Measurements from ENCODE around the gene TAMALIN.

TAMALIN gene

DNA sequence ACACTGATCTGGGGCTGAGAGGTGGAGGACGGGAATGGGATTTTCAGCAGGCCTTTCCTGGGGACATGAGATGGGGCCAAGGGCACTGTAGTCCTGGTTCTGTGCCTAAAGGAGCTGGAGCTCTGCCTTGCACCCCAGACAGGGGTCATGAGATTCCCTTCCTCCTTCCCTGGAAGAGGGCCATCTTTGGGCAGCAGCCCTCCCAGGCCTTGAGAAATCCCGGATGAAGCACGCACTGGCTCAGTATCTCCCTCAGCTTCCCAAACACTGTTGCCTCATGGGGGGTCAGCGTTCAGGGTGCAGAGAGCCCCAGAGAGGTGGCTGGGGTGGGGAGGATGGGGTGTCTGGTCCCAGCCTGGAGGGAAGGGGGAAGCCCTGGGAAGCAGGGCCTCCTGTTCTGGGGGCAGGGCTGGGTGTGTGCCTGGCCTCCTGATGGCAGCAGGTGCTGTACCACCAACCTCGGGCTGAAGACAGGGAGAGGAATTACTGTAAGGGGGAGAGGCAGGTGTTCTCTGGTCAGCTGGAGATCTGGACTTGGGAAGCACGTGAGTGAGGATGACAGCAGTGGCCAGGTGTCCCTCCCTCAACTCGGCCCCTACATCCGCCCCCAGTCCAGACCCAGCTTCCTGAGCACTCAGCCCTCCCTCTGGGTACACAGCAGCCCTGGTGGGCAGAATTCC, 36.1 kb downstream of the TAMALIN start:
- Histone ChIP-seq H3K36me3 (replicated peaks; ENCODE audit: insufficient read depth, low read length) (no peaks in the 10 kb centered on the region), H3K9ac (ENCODE audit: low read length) (no peak overlapping the region), H3K27ac (ENCODE audit: low read length) (no peak overlapping the region), H4K20me1 (ENCODE audit: insufficient read depth, low read length) (no peaks in the 10 kb centered on the region), H3K9me2 (replicated peaks; ENCODE audit: insufficient read depth, low read length) (no peaks in the 10 kb centered on the region), H3K4me2 (ENCODE audit: low read depth, low read length) (no peak overlapping the region), H2AFZ (ENCODE audit: low read length) (no peak overlapping the region), H3K4me1 (ENCODE audit: low read length) (no peaks in the 10 kb centered on the region), H3K4me3 (ENCODE audit: low read length) (no peak overlapping the region), H3F3A (ENCODE audit: insufficient read depth, low read length) (no peaks in the 10 kb centered on the region), H3K9me3 (replicated peaks; ENCODE audit: insufficient read depth, low read length) (no peaks in the 10 kb centered on the region), H3K79me2 (ENCODE audit: low read length) (no peaks in the 10 kb centered on the region), H3K27me3 (replicated peaks; ENCODE audit: insufficient read depth, low read length) (no peaks in the 10 kb centered on the region)
- DNase-seq: peak; percentile 1
- TF ChIP-seq, protein P1, sequence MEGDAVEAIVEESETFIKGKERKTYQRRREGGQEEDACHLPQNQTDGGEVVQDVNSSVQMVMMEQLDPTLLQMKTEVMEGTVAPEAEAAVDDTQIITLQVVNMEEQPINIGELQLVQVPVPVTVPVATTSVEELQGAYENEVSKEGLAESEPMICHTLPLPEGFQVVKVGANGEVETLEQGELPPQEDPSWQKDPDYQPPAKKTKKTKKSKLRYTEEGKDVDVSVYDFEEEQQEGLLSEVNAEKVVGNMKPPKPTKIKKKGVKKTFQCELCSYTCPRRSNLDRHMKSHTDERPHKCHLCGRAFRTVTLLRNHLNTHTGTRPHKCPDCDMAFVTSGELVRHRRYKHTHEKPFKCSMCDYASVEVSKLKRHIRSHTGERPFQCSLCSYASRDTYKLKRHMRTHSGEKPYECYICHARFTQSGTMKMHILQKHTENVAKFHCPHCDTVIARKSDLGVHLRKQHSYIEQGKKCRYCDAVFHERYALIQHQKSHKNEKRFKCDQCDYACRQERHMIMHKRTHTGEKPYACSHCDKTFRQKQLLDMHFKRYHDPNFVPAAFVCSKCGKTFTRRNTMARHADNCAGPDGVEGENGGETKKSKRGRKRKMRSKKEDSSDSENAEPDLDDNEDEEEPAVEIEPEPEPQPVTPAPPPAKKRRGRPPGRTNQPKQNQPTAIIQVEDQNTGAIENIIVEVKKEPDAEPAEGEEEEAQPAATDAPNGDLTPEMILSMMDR (IDR thresholded peaks at IDR 0.05; ENCODE audit: low read length): no peak
- TF ChIP-seq EZH2 (optimal IDR thresholded peaks at IDR 0.05; ENCODE audit: low read depth, low read length) (no peak), EZH2phosphoT487 (IDR thresholded peaks at IDR 0.05; ENCODE audit: low read length) (no peak)

DNA sequence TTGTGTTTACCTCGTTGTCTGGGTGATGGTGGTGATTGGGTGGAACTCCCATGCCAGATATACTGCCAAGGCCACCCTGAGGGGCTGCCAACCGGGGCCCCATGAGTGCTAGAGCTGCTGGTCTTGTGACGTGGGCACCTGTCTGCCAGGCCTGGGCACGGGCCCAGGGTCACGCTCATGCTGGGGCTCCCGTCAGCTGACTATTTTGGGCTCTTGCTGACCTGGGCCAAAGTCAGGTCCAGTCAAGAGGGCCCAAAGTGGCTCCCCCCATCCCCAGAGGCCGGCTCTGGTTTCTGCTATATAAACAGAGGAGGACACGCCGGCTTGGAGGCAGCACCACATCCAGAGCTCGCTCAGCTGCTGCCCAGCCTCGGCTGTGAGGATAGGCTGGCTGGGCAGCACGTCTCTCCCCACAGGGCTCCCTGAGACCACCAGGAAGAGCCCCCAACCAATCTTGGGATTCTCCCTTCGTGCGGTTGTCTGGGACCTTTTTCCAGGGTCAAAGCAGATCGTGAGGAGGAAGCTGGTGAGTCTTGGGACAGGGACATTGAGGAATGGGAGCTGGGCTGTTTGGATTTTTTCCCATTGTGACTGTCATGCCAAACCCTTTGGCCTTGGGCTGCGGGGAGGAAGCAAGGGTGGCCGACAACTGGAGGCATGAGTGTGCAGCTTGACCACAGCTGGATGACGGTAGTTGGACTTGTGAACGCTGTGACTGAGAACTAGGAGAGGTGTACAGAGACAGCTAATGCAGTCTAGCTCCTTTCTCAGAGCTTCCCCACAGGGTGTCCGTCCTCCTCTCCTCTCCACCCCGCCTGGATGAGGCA, 36.9 kb downstream of the TAMALIN start:
- Histone ChIP-seq H3F3A (ENCODE audit: insufficient read depth, low read length) (no peaks in the 10 kb centered on the region), H2AFZ (ENCODE audit: low read length) (no peak overlapping the region), H3K9ac (ENCODE audit: low read length) (no peak overlapping the region), H3K27ac (ENCODE audit: low read length) (no peak overlapping the region), H3K4me3 (ENCODE audit: low read length) (no peak overlapping the region), H3K9me2 (replicated peaks; ENCODE audit: insufficient read depth, low read length) (no peaks in the 10 kb centered on the region), H3K36me3 (replicated peaks; ENCODE audit: insufficient read depth, low read length) (no peaks in the 10 kb centered on the region), H3K4me2 (ENCODE audit: low read depth, low read length) (no peak overlapping the region), H3K4me1 (ENCODE audit: low read length) (no peaks in the 10 kb centered on the region), H3K9me3 (replicated peaks; ENCODE audit: insufficient read depth, low read length) (no peaks in the 10 kb centered on the region), H4K20me1 (ENCODE audit: insufficient read depth, low read length) (no peaks in the 10 kb centered on the region), H3K27me3 (replicated peaks; ENCODE audit: insufficient read depth, low read length) (no peaks in the 10 kb centered on the region), H3K79me2 (ENCODE audit: low read length) (no peaks in the 10 kb centered on the region)
- TF ChIP-seq, protein P1 (IDR thresholded peaks at IDR 0.05; ENCODE audit: low read length): no peak
- TF ChIP-seq EZH2phosphoT487 (IDR thresholded peaks at IDR 0.05; ENCODE audit: low read length): no peak
- no peak for TF ChIP-seq EZH2 (optimal IDR thresholded peaks at IDR 0.05; ENCODE audit: low read depth, low read length)
- DNase-seq: no peak

DNA sequence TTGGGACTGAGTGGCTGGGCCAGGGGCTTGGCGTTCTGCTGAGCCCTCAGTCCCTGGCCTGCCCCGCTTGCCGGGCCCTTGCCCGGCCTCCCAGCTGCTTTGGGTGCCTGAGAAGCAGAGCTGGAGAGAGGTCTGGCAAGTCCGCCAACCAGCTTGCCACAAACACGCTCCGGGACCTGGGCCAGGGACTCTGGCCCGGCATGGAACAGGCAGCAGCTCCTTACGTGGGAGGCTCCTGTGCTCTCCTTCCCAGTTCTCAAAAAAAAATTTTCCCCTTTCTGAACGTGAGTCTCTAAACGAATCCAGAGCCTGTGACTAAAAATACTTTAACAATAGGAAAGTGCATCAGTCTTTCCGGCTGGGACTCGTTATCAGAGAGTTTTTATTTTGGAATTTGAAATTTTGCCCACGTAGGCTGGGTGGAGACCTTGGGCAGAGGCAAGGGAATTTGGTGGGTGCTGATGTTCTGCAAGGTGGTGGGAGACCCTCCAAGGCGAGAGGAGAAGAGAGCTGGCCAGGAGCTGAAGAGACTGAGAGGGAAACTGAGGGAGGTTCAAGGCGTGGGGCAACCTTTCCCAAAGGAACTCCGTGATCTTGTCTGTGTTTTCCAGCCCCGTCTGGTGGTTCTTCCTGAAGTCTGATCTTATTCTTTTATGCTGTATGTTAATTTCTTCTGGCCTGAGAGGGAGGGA, 37.7 kb downstream of the TAMALIN start:
- H3K9ac ChIP-seq (ENCODE audit: low read length): no peak overlapping the region
- no peaks in the 10 kb centered on the region for H3K36me3 ChIP-seq (replicated peaks; ENCODE audit: insufficient read depth, low read length)
- no peak overlapping the region for H3K4me3 ChIP-seq (ENCODE audit: low read length)
- TF ChIP-seq EZH2 (optimal IDR thresholded peaks at IDR 0.05; ENCODE audit: low read depth, low read length): no peak
- TF ChIP-seq, protein P1 (IDR thresholded peaks at IDR 0.05; ENCODE audit: low read length): no peak
- H2AFZ ChIP-seq (ENCODE audit: low read length): no peak overlapping the region
- no peaks in the 10 kb centered on the region for H3K9me3 ChIP-seq (replicated peaks; ENCODE audit: insufficient read depth, low read length)
- no peaks in the 10 kb centered on the region for H3K79me2 ChIP-seq (ENCODE audit: low read length)
- peak; percentile 0 for DNase-seq
- H3F3A ChIP-seq (ENCODE audit: insufficient read depth, low read length): no peaks in the 10 kb centered on the region; the same call in 1 of the 2 replicates
- no peaks in the 10 kb centered on the region for H3K4me1 ChIP-seq (ENCODE audit: low read length)
- H3K27ac ChIP-seq (ENCODE audit: low read length): no peak overlapping the region
- no peaks in the 10 kb centered on the region for H4K20me1 ChIP-seq (ENCODE audit: insufficient read depth, low read length)
- H3K27me3 ChIP-seq (replicated peaks; ENCODE audit: insufficient read depth, low read length): no peaks in the 10 kb centered on the region
- no peak overlapping the region for H3K4me2 ChIP-seq (ENCODE audit: low read depth, low read length)
- H3K9me2 ChIP-seq (replicated peaks; ENCODE audit: insufficient read depth, low read length): no peaks in the 10 kb centered on the region

All from MM.1S (cell line).